HG03064 (cell line): Measurements from ENCODE around the gene GET4.
"Not testable (repeated sequence)": the region's sequence is repeated elsewhere in the genome, so short reads cannot be mapped to it uniquely, and the experiment has no call there.

Source experiments
- ATAC-seq: cut with Tn5 transposase; IDR thresholded peaks from one replicate; pipeline ENCODE4 v1.9.1; 2021; ENCODE audit warnings: low read depth; ENCODE audit not compliant: unreplicated experiment

GET4 gene

GRCh38 chr7:867406-868188 lies 8.8 kb upstream of the GET4 start:
- no peak for ATAC-seq

- ATAC-seq: no peak
These were observed 8.2 kb upstream of the GET4 start for GRCh38 chr7:868189-868486.

- no peak for ATAC-seq
These were observed 7.0 kb upstream of the GET4 start for GRCh38 chr7:869348-869747.

GRCh38 chr7:871900-872537 lies 4.3 kb upstream of the GET4 start:
- ATAC-seq: no peak

- not testable (repeated sequence) for ATAC-seq
These were observed 3.7 kb upstream of the GET4 start for GRCh38 chr7:872685-873084.

- ATAC-seq: no peak
These were observed 2.9 kb upstream of the GET4 start for GRCh38 chr7:873367-874002.

- no peak for ATAC-seq
These were observed 2.2 kb upstream of the GET4 start for GRCh38 chr7:874031-874749.

- no peak for ATAC-seq
These were observed 1.3 kb upstream of the GET4 start for GRCh38 chr7:875051-875450.

GRCh38 chr7:875476-876076 lies 778 bp upstream of the GET4 start:
- ATAC-seq: no peak

GRCh38 chr7:876972-877311 lies 588 bp downstream of the GET4 start:
- peak; percentile 17 for ATAC-seq

- no peak for ATAC-seq
These were observed 1.2 kb downstream of the GET4 start for GRCh38 chr7:877312-878232.

GRCh38 chr7:879093-879492 lies 2.7 kb downstream of the GET4 start:
- ATAC-seq: no peak

GRCh38 chr7:879706-880105 lies 3.4 kb downstream of the GET4 start:
- ATAC-seq: no peak

GRCh38 chr7:880450-880849 lies 4.1 kb downstream of the GET4 start:
- no peak for ATAC-seq

- ATAC-seq: no peak
These were observed 5.3 kb downstream of the GET4 start for GRCh38 chr7:881441-882234.

GRCh38 chr7:882336-883035 lies 6.1 kb downstream of the GET4 start:
- no peak for ATAC-seq

- no peak for ATAC-seq
These were observed 7.0 kb downstream of the GET4 start for GRCh38 chr7:883055-884021.
